Vagina (tissue), 2 donors: Measurements from ENCODE around the gene UROS. TPM values are rescaled to one million over a fixed set of nuclear protein-coding genes. Genes with fewer than 3 reads are reported as not detected.

Source experiments
- DNase-seq, 2 donors: peaks; one replicate each; pipeline ENCODE4 v3.0.0-alpha.2; 2017; ENCODE audit errors: extremely low spot score in 2 of 2
- H3K27ac ChIP-seq: fragments of 200-600 bp; sonication (generic); one replicate; pipeline ENCODE4 v1.5.1; 2019
- H3K27me3 ChIP-seq: fragments of 200-600 bp; sonication (generic); one replicate; pipeline ENCODE4 v1.5.1; 2019
- H3K36me3 ChIP-seq, 2 donors: fragments of 200-600 bp; sonication (generic); one replicate each; pipeline ENCODE4 v1.5.1; 2017 to 2019
- H3K4me1 ChIP-seq: fragments of 200-600 bp; sonication (generic); one replicate; pipeline ENCODE4 v1.5.1; 2019
- H3K4me3 ChIP-seq, 2 donors: fragments of 200-600 bp; sonication (generic); 1 replicate in 1 of 2; 2 replicates in 1 of 2; pipeline ENCODE4 v1.5.1; 2016 to 2019
- H3K9me3 ChIP-seq: fragments of 200-600 bp; sonication (generic); one replicate; pipeline ENCODE4 v1.5.1; 2019
- POLR2A ChIP-seq, 2 donors: fragments of 450-650 bp; IDR thresholded peaks; one replicate each; pipeline ENCODE4 v1.6.1; 2017; ENCODE audit warnings: antibody characterized with exemption in 2 of 2, mild to moderate bottlenecking in 2 of 2, moderate library complexity in 2 of 2
- POLR2AphosphoS5 ChIP-seq, 2 donors: sonication (generic); formaldehyde crosslinking; IDR thresholded peaks; one replicate each; pipeline ENCODE4 v1.9.0; 2017; ENCODE audit warnings: antibody characterized with exemption in 2 of 2, mild to moderate bottlenecking in 2 of 2, low read depth in 1 of 2; ENCODE audit not compliant: insufficient read depth in 1 of 2
- intact Hi-C: fragments of 100-400 bp; cut with DNase I; formaldehyde crosslinking; loops from one replicate; pipeline ENCODE4 v1.15.1; 2023
- total RNA-seq: library from RNA; depleted of rRNA; stranded (reverse); fragments of >200 nt; gene quantifications from one replicate; pipeline ENCODE4 v1.2.3, GENCODE V29; 2016
- TF ChIP-seq, protein P1 (sequence below), 3 experiments: fragments of 450-650 bp in 2 of 3; fragments of 200-600 bp in 1 of 3; sonication (generic) in 1 of 3; IDR thresholded peaks; one replicate each; pipeline ENCODE4 v1.5.1; 2017 to 2019; ENCODE audit warnings: antibody characterized with exemption in 3 of 3, mild to moderate bottlenecking in 2 of 3, moderate library complexity in 2 of 3

Gene UROS
- total RNA-seq, 1 donor from 2014 or later = 20.9 TPM

DNA sequence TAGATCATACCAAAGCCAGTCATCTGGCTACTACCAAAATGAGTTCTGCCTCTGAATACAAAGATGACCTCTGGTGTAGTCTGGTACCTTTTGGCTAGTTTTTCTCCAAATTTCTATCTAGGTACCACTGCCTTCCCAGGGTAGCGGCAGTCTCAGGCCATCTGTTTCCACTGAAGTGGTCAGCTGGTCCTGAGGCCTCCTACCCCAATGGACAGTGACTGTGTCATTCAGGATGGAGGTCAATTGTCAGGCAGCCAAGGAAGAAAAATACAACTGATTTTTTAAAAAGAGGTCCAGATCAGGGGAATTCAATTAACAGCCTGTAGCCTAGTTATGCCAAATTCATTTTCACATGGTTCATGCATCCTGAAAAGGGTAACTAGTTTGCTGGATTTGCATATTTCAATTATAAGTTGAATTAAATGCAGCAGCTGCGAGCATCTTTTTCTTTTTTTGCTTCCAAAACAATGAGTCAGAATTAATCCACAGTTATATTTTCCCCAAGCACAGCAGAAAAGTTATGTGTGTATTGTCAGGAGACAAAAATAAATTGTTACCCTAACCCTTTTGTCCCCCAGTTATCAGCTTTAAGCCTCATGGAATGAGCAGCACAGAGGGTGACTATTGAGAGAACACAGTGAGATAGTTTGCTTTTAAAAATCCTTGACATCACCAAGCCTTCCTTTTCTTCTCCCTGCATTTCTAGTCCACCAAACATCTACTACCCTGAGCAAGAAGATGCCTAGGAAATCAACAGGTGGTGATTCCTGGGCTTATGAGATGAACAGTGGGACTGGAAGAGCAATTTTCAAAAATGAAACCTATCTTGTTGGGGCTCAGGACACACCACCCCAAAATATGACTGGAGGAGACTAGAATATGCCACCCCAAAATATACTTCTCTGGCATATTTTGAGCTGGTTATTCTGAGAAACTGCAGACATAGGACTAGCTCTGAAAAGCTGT, 28.0 kb upstream of the UROS start:
- Histone ChIP-seq H3K27me3 (no peaks in the 10 kb centered on the region), H3K4me1 (no peaks in the 10 kb centered on the region), H3K27ac (no peak overlapping the region), H3K9me3 (no peaks in the 10 kb centered on the region), H3K36me3 (peaks cover 0 to 27% of the 10 kb centered on the region in 2 donors), H3K4me3 (no peak overlapping the region)
- intact Hi-C loops = no loop called here
- no peak for DNase-seq
- TF ChIP-seq, protein P1, sequence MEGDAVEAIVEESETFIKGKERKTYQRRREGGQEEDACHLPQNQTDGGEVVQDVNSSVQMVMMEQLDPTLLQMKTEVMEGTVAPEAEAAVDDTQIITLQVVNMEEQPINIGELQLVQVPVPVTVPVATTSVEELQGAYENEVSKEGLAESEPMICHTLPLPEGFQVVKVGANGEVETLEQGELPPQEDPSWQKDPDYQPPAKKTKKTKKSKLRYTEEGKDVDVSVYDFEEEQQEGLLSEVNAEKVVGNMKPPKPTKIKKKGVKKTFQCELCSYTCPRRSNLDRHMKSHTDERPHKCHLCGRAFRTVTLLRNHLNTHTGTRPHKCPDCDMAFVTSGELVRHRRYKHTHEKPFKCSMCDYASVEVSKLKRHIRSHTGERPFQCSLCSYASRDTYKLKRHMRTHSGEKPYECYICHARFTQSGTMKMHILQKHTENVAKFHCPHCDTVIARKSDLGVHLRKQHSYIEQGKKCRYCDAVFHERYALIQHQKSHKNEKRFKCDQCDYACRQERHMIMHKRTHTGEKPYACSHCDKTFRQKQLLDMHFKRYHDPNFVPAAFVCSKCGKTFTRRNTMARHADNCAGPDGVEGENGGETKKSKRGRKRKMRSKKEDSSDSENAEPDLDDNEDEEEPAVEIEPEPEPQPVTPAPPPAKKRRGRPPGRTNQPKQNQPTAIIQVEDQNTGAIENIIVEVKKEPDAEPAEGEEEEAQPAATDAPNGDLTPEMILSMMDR (IDR thresholded peaks at IDR 0.05) = no peak

DNA sequence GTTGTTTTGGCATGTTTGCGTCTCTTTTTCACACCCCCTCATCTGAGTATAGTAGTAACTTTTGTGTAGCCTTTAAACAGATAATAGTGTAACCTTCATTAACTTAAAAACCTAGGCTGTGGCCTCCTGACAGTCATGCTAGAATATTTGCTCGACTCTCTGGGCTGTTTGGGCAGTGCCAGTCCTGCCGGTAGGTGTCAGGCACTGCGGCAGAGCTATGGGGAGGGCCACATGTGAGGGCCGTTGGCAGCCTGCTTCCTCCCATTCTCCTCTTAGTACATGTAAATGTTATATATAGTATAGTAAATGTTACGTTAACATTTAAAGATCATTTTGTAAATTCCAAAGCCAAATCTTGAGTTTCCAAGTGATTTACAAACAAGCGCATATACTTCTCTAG, 26.4 kb upstream of the UROS start:
- H3K4me3 ChIP-seq = no peak overlapping the region
- H3K27ac ChIP-seq = no peak overlapping the region
- no peaks in the 10 kb centered on the region for H3K4me1 ChIP-seq
- no peak for DNase-seq
- intact Hi-C loops = no loop called here
- no peak for TF ChIP-seq POLR2A (IDR thresholded peaks at IDR 0.05)
- TF ChIP-seq POLR2AphosphoS5 (IDR thresholded peaks at IDR 0.05; ENCODE audit: insufficient read depth in 1 of 2, low read depth in 1 of 2) = no peak
- TF ChIP-seq, protein P1 (IDR thresholded peaks at IDR 0.05) = no peak
- no peaks in the 10 kb centered on the region for H3K9me3 ChIP-seq
- no peaks in the 10 kb centered on the region for H3K27me3 ChIP-seq
- peaks cover 0 to 27% of the 10 kb centered on the region in 2 donors for H3K36me3 ChIP-seq

DNA sequence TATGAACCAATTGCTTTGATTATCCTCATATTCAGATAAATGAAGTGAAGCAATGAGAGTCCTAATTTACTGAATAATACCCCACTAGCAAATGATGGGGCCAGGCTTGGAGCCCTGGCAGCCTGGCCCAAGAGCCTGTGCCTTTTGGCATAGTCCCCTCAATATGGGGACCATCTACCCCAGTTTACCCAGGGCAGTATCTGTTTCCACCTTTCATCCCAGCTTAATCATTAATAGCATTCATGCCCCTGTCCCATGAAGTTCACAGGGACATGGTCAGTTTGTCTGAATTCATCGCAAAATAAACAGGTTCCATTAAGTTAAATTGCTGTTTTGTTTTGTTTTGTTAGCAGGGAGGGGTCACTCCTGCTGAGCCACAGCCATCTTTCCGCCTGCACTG, 25.8 kb upstream of the UROS start:
- H3K27me3 ChIP-seq = no peaks in the 10 kb centered on the region
- no peaks in the 10 kb centered on the region for H3K9me3 ChIP-seq
- H3K36me3 ChIP-seq = peaks cover 0 to 27% of the 10 kb centered on the region in 2 donors
- H3K4me1 ChIP-seq = no peaks in the 10 kb centered on the region
- no peak for TF ChIP-seq POLR2AphosphoS5 (IDR thresholded peaks at IDR 0.05; ENCODE audit: insufficient read depth in 1 of 2, low read depth in 1 of 2)
- TF ChIP-seq, protein P1 (IDR thresholded peaks at IDR 0.05) = no peak
- no peak for TF ChIP-seq POLR2A (IDR thresholded peaks at IDR 0.05)
- H3K4me3 ChIP-seq = no peak overlapping the region
- no peak for DNase-seq
- intact Hi-C loops = no loop called here
- H3K27ac ChIP-seq = no peak overlapping the region

- intact Hi-C loops = no loop called here
- H3K36me3 ChIP-seq = peaks cover 0 to 27% of the 10 kb centered on the region in 2 donors
- no peak for TF ChIP-seq POLR2A (IDR thresholded peaks at IDR 0.05)
- TF ChIP-seq, protein P1 (IDR thresholded peaks at IDR 0.05) = no peak
- no peak for TF ChIP-seq POLR2AphosphoS5 (IDR thresholded peaks at IDR 0.05; ENCODE audit: insufficient read depth in 1 of 2, low read depth in 1 of 2)
Observed at GRCh38 chr10:125848371-125848770, 25.3 kb upstream of the UROS start.

DNA sequence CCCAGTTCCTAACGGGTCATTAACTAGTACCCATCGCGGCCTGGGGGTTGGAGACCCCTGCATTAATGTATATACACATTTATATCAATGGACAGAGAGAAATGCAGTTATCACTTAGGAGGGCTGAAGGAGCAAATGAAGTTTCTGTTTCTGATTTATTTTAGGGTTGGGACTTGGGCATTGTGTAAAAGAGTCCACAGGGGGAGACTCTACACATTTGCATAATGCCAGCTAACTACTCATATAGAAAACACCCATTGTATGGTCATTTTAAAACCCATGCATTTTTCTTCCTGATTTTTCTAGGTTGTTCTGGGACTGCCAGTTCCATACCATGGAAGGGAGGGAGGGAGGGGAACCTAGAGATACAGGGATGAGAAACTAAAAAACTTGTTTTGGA, 23.8 kb upstream of the UROS start:
- peaks cover 0 to 20% of the 10 kb centered on the region in 2 donors for H3K36me3 ChIP-seq
- TF ChIP-seq POLR2AphosphoS5 (IDR thresholded peaks at IDR 0.05; ENCODE audit: insufficient read depth in 1 of 2, low read depth in 1 of 2) (no peak), POLR2A (IDR thresholded peaks at IDR 0.05) (no peak)
- TF ChIP-seq, protein P1 (IDR thresholded peaks at IDR 0.05) = no peak

More at GRCh38 chr10:125848371-125848770, 25.3 kb upstream of the UROS start:
- Histone ChIP-seq H3K9me3 (no peaks in the 10 kb centered on the region), H3K27ac (no peak overlapping the region), H3K4me1 (no peaks in the 10 kb centered on the region), H3K27me3 (no peaks in the 10 kb centered on the region), H3K4me3 (no peak overlapping the region)
- no peak for DNase-seq

More for the DNA sequence above, 23.8 kb upstream of the UROS start:
- intact Hi-C loops = no loop called here
- H3K27ac ChIP-seq = no peak overlapping the region
- DNase-seq = no peak
- no peak overlapping the region for H3K4me3 ChIP-seq
- H3K9me3 ChIP-seq = no peaks in the 10 kb centered on the region
- H3K27me3 ChIP-seq = no peaks in the 10 kb centered on the region
- no peaks in the 10 kb centered on the region for H3K4me1 ChIP-seq
